ENCODE data around the gene TINAGL1. TPM values are rescaled to one million over a fixed set of nuclear protein-coding genes. Genes with fewer than 3 reads are reported as not detected.

The TINAGL1 gene
- total RNA-seq (10 to 100 TPM; 89.4 to 90.9 TPM), polyA plus RNA-seq (10 to 100 TPM; 64.1 to 78.9 TPM)
- long read RNA-seq, donor 1, transcript TINAGL1-201 (12 exons, 2,187 nt) = major isoform, 10 of 12 reads
- long read RNA-seq, donor 1, partial matches to known transcripts = 0 of 12 reads
- long read RNA-seq, donor 1, other reads (novel, unspliced or antisense) = 0 of 12 reads
- long read RNA-seq, donor 2, partial matches to known transcripts = 34 of 36 reads
- long read RNA-seq, donor 2, other reads (novel, unspliced or antisense) = 0 of 36 reads
- long read RNA-seq, donor 3, partial matches to known transcripts = 46 of 51 reads
- long read RNA-seq, donor 3, other reads (novel, unspliced or antisense) = 0 of 51 reads
- long read RNA-seq, donor 4, partial matches to known transcripts = 31 of 32 reads
- long read RNA-seq, donor 4, other reads (novel, unspliced or antisense) = 0 of 32 reads
- long read RNA-seq, donor 5, transcript TINAGL1-201 (12 exons, 2,187 nt) = major isoform, 13 of 85 reads
- long read RNA-seq, donor 5, partial matches to known transcripts = 71 of 85 reads
- long read RNA-seq, donor 5, other reads (novel, unspliced or antisense) = 0 of 85 reads

- Histone ChIP-seq H3K4me3 (peak within 1 kb of the TSS; percentile 69), H3K4me1 (ENCODE audit: control insufficient read depth in 5 of 5, insufficient read depth in 5 of 5, low read length in 5 of 5) (peaks cover 7 to 37% (median 28%) of the 10 kb centered on the region in 5 donors), H3K27me3 (ENCODE audit: control insufficient read depth in 3 of 3, insufficient read depth in 3 of 3, low read length in 2 of 3) (no peaks in the 10 kb centered on the region), H3K9ac (ENCODE audit: insufficient read depth in 1 of 2, low read length in 2 of 2) (peak within 1 kb of the TSS; percentile 19 to 62), H3K9me3 (ENCODE audit: control insufficient read depth in 4 of 4, insufficient read depth in 3 of 4, low read length in 3 of 4) (no peaks in the 10 kb centered on the region), H3K36me3 (ENCODE audit: control insufficient read depth in 4 of 4, insufficient read depth in 4 of 4, low read length in 4 of 4) (peaks cover 0 to 3% (median 0%) of the 10 kb centered on the region in 4 donors), H3K27ac (ENCODE audit: low read depth in 1 of 2, low read length in 1 of 2) (peak within 1 kb of the TSS; percentile 87 to 93)
- ATAC-seq (ENCODE audit: insufficient read depth, low FRiP score) (peak; percentile 61), DNase-seq (peak; percentile 46 to 69 (median 66))
- 5% methylated on average over 23 to 25 of the region's 25 CpGs for WGBS, 2 donors
- TF ChIP-seq CTCF (IDR thresholded peaks at IDR 0.05; ENCODE audit: control extremely low read depth, extremely low read depth) = no peak
These were observed at the start of gene TINAGL1 for GRCh38 chr1:31576201-31576669. Gene TINAGL1 (plus strand): TSS chr1:31576515. CDS start chr1:31577149, 634 bp downstream.

GRCh38 chr1:31529999-31530684 lies 46.2 kb upstream of the TINAGL1 start:
- Histone ChIP-seq H3K4me3 (no peak overlapping the region), H3K9ac (ENCODE audit: insufficient read depth in 1 of 2, low read length in 2 of 2) (no peak overlapping the region), H3K4me1 (ENCODE audit: control insufficient read depth in 5 of 5, insufficient read depth in 5 of 5, low read length in 5 of 5) (peaks cover 0 to 10% (median 4%) of the 10 kb centered on the region in 5 donors), H3K27ac (ENCODE audit: low read depth in 1 of 2, low read length in 1 of 2) (no peak overlapping the region), H3K9me3 (ENCODE audit: control insufficient read depth in 4 of 4, insufficient read depth in 3 of 4, low read length in 3 of 4) (no peaks in the 10 kb centered on the region), H3K36me3 (ENCODE audit: control insufficient read depth in 4 of 4, insufficient read depth in 4 of 4, low read length in 4 of 4) (no peaks in the 10 kb centered on the region), H3K27me3 (ENCODE audit: control insufficient read depth in 3 of 3, insufficient read depth in 3 of 3, low read length in 2 of 3) (no peaks in the 10 kb centered on the region)
- no peak for TF ChIP-seq CTCF (IDR thresholded peaks at IDR 0.05; ENCODE audit: control extremely low read depth, extremely low read depth)
- 66 to 73% methylated on average over 4 of the region's 4 CpGs for WGBS, 2 donors
- ATAC-seq (ENCODE audit: insufficient read depth, low FRiP score) (no peak), DNase-seq (no peak)

- peaks cover 0 to 10% (median 4%) of the 10 kb centered on the region in 5 donors for H3K4me1 ChIP-seq (ENCODE audit: control insufficient read depth in 5 of 5, insufficient read depth in 5 of 5, low read length in 5 of 5)
- no peak overlapping the region for H3K9ac ChIP-seq (ENCODE audit: insufficient read depth in 1 of 2, low read length in 2 of 2)
- DNase-seq (peak in 2 of 3 donors; percentile 72 to 76), ATAC-seq (ENCODE audit: insufficient read depth, low FRiP score) (no peak)
- no peaks in the 10 kb centered on the region for H3K27me3 ChIP-seq (ENCODE audit: control insufficient read depth in 3 of 3, insufficient read depth in 3 of 3, low read length in 2 of 3)
- H3K27ac ChIP-seq (ENCODE audit: low read depth in 1 of 2, low read length in 1 of 2) = no peak overlapping the region
- H3K9me3 ChIP-seq (ENCODE audit: control insufficient read depth in 4 of 4, insufficient read depth in 3 of 4, low read length in 3 of 4) = no peaks in the 10 kb centered on the region
- H3K36me3 ChIP-seq (ENCODE audit: control insufficient read depth in 4 of 4, insufficient read depth in 4 of 4, low read length in 4 of 4) = no peaks in the 10 kb centered on the region
- no peak for TF ChIP-seq CTCF (IDR thresholded peaks at IDR 0.05; ENCODE audit: control extremely low read depth, extremely low read depth)
- no peak overlapping the region for H3K4me3 ChIP-seq
- WGBS, 2 donors = 64 to 73% methylated on average over 10 of the region's 10 CpGs
These were observed 44.9 kb upstream of the TINAGL1 start for GRCh38 chr1:31531177-31531999.

Measured in lung (tissue), 16 donors.